ENCODE results near the gene SPATA45.
A peak's percentile ranks its signal among the peaks of the same experiment; 100 is the strongest.

Gene SPATA45

DNA sequence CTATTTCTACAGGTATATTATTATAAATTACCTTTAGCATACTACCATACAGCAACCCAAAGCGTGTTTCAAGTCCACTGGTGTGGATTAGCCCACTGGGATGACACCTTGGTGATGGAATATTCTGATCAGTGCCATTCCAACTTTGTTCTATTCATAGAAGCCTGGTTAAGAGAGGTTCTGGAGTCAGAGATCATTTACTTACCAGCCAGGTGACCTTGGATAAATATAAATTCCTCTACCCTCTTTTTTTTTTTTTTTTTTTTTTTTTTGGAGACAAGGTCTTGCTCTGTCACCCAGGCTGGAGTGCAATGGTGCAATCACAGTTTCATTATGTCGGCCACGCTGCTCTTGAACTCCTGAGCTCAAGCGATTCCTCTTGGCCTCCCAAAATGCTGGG, at the start of gene SPATA45:
Gene SPATA45, minus strand, starts transcription at position 101 of the 400 bp plus-strand sequence. CDS start 11,500 bp downstream, outside the sequence.
- DNase-seq (ENCODE audit: low spot score): no peak
- in situ Hi-C loops (cut with MboI; ENCODE audit: low pct_unique_long_range_greater_than_20kb, low sequenced_read_pairs, unreplicated experiment): no loop called here

DNA sequence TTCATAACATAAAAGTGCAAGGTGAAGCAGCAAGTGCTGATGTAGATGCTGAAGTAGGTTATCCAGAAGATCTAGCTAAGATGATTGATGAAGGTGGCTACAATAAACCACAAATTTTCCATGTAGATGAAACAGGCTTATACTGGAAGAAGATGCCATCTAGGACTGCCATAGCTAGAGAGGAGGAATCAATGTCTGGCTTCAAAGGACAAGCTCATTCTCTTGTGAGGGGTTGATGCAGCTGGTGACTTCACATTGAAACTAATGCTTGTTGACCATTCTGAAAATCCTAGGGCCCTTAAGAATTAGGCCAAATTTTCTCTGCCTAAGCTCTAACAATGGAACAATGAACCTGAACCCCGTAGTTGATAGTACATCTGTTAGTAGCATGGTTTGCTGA, 44.7 kb upstream of the SPATA45 start:
- no peak for DNase-seq (ENCODE audit: low spot score)
- TF ChIP-seq, protein P1, sequence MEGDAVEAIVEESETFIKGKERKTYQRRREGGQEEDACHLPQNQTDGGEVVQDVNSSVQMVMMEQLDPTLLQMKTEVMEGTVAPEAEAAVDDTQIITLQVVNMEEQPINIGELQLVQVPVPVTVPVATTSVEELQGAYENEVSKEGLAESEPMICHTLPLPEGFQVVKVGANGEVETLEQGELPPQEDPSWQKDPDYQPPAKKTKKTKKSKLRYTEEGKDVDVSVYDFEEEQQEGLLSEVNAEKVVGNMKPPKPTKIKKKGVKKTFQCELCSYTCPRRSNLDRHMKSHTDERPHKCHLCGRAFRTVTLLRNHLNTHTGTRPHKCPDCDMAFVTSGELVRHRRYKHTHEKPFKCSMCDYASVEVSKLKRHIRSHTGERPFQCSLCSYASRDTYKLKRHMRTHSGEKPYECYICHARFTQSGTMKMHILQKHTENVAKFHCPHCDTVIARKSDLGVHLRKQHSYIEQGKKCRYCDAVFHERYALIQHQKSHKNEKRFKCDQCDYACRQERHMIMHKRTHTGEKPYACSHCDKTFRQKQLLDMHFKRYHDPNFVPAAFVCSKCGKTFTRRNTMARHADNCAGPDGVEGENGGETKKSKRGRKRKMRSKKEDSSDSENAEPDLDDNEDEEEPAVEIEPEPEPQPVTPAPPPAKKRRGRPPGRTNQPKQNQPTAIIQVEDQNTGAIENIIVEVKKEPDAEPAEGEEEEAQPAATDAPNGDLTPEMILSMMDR (IDR thresholded peaks at IDR 0.05; ENCODE audit: extremely low read depth, insufficient read depth, missing control alignments): no peak
- in situ Hi-C loops (cut with MboI; ENCODE audit: low pct_unique_long_range_greater_than_20kb, low sequenced_read_pairs, unreplicated experiment): no loop called here

More for the DNA sequence above, at the start of gene SPATA45:
- TF ChIP-seq, protein P1 (IDR thresholded peaks at IDR 0.05; ENCODE audit: extremely low read depth, insufficient read depth, missing control alignments): no peak

DNA sequence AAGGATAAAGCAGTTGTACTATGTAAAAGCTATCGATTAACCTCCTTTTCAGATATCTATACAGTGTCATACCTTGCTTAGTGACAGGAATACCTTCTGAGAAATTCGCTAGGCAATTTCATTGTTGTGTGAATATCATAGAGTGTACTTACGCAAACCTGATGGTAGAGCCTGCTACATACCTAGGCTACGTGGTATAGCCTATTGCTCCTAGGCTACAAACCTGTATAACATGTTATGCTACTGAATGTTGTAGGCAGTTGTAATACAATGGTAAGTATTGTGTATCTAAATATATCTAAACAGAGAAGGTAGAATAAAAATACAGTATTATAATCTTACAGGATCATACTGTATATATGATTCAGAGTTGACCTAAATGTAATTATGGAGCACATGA, 37.1 kb upstream of the SPATA45 start:
- TF ChIP-seq, protein P1 (IDR thresholded peaks at IDR 0.05; ENCODE audit: extremely low read depth, insufficient read depth, missing control alignments): no peak
- DNase-seq (ENCODE audit: low spot score): no peak
- in situ Hi-C loops (cut with MboI; ENCODE audit: low pct_unique_long_range_greater_than_20kb, low sequenced_read_pairs, unreplicated experiment): no loop called here

DNA sequence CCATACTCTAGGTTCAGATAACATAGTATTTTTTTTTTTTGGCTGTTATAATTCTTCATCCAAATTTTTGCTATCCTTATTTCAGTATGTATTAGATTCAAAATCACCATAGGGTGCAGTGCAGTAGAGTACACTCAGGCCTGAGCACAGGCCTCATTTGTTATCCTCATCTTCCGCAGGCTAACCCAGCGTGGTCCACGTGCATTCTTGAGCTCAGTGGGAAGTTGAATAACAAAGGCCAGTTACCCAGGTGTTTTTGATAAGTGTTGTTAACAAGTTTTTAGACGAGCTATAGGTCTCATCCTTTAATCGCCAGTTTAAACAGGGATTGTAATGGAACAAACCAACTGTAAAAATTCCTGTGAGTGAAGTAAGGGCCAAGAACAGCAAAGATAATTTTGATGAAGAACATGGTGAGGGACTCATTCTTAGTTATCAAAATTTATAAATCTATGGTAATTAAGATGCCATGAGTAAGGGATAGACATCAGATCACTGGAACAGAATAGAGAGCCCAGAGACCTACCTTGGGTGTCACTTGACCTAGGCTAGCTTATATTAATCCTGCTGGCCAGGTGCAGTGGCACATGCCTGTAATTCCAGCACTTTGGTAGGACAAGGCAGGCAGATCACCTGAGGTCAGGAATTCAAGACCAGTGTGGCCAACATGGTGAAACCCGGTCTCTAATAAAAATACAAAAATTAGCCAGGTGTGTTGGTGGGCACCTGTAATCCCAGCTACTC, 32.7 kb upstream of the SPATA45 start:
- TF ChIP-seq, protein P1 (IDR thresholded peaks at IDR 0.05; ENCODE audit: extremely low read depth, insufficient read depth, missing control alignments): no peak
- in situ Hi-C loops (cut with MboI; ENCODE audit: low pct_unique_long_range_greater_than_20kb, low sequenced_read_pairs, unreplicated experiment): no loop called here
- no peak for DNase-seq (ENCODE audit: low spot score)

DNA sequence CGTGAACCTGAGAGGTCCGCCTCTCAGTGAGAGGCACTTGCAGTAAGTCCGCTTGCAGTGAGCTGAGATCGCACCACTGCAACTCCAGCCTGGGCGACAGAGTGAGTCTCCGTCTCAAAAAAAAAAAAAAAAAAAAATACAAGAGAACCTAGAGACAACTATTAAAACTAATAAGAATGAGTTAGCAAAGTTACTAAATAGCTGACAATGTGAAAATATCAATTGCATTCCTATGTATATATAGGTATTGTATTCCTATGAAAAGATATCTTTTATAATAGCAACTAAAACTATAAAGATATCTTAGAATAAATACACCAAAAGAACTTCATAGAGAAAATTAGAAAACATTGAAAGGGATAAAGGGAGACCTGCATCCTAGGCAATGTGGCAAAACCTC, 31.0 kb upstream of the SPATA45 start:
- TF ChIP-seq, protein P1 (IDR thresholded peaks at IDR 0.05; ENCODE audit: extremely low read depth, insufficient read depth, missing control alignments): no peak
- DNase-seq (ENCODE audit: low spot score): no peak
- in situ Hi-C loops (cut with MboI; ENCODE audit: low pct_unique_long_range_greater_than_20kb, low sequenced_read_pairs, unreplicated experiment): no loop called here

DNA sequence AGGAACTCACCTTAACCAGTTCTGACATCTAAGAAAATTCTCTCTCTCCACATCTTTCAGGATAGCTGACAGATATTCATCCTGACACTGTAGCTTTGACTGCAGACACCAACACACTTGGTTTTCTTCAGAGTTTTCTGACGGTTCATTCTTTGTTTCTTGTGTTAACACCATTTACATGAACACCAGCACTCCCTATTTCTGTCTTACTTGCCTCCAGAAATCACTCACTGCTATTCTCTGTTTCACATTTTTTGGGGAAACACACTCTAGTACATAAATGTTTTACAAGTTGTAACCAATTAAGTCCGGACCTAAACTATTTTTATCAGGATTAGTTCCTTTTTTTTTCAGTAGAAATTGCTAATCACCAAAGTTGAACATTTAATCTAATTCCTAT, 26.1 kb upstream of the SPATA45 start:
- TF ChIP-seq, protein P1 (IDR thresholded peaks at IDR 0.05; ENCODE audit: extremely low read depth, insufficient read depth, missing control alignments): no peak
- peak; percentile 17 for DNase-seq (ENCODE audit: low spot score)
- in situ Hi-C loops (cut with MboI; ENCODE audit: low pct_unique_long_range_greater_than_20kb, low sequenced_read_pairs, unreplicated experiment): no loop called here

Data from GM13977 (cell line).